Measurements from ENCODE around the gene SIAH1. TPM values are rescaled to one million over a fixed set of nuclear protein-coding genes. Genes with fewer than 3 reads are reported as not detected.
"Not testable (repeated sequence)": the region's sequence is repeated elsewhere in the genome, so short reads cannot be mapped to it uniquely, and the experiment has no call there.

SIAH1 gene
- total RNA-seq, 1 donor from 2014 or later, result 154 TPM

GRCh38 chr16:48393485-48394354 lies 8.5 kb upstream of the SIAH1 start:
- peak; percentile 77 for DNase-seq

DNA sequence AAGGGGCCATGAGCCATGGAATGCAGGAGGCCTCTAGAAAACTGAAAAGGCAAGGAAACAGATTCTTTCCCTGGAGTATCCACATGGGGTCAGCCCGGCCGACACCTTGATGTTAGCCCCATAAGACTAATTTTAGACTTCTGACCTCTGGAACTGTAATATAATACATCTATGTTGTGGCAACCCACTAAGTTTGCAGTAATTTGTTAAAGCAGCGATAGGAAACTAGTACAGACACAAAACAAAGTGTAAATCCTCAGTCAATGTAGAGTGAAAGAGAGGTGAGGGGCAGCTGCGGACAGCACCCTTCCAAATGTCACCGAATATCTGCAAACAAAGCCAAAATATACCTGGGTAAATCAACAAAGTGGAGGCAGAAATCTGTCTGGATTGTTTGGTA lies 7.2 kb upstream of the SIAH1 start:
- DNase-seq, result no peak

GRCh38 chr16:48386559-48387312 lies 1.5 kb upstream of the SIAH1 start:
- no peak for DNase-seq

- peak; percentile 27 for DNase-seq
Measured at GRCh38 chr16:48384520-48385252, 527 bp downstream of the SIAH1 start.

DNA sequence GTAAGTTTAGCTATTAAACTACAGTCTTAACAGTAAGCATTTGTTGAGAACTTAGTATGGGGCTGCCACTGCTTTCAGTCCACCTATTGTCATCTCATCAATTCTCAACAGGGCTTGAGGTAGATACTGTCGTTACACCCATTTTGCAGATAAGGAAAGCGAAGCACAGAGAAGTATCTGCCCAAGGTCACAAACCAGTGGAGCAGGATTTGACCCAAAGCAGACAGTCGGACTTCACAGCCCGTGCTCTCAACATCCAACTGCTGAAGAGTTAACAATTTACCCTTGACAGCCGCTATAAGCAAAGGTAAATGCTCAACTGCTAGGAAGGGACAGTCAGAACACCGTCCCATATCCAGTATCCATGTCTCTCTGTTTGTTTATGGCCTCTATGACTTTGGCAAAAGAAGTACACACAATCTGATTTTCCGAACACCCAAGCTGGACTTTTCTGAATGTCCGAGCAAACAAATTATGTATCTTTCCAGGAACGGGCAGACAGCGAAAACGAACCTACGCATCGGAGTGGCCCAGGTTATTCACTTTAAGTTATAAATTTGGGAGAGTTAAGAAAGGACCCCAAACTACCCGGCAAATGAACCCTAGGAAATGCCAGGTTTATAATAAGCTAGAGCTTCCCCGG lies 1.2 kb downstream of the SIAH1 start:
- no peak for DNase-seq

DNA sequence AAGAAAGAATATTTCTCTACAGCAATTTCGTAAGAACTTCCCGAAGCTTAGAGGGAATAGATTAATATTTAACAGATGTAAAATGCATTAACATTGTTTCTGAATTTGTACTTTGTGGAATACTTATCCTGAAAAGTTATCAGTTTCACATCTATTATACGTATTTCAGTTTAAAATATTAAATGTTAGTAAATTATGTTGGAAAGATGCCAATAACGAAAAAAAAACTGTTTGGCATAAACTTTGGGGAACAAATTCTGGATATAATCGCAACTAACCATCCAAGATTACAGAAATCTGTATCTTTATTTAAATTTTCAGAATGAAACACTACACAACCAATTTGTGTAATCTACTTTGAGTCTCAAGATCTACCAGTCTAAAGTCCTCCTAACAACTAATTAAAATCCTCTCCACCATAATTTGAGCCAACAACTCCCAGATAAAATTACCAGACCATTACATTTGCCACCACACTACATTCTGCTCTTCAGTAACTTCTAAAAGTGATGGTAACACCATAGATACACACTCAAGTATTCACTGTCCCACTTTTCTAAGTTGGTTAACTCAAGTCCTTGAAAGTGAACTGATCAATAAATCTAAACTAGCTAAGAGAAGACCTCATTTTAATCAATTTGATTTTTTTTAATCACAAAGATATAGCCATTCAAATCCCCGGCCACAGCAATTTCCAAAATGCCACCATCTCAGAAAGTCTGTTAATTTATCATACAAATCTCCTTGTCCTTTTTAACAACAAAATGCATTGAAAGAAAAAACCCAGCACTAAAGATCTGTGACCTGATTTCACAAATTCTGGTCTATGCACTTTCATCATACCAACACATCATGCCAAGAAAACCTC lies 2.0 kb downstream of the SIAH1 start:
- DNase-seq, result no peak

DNA sequence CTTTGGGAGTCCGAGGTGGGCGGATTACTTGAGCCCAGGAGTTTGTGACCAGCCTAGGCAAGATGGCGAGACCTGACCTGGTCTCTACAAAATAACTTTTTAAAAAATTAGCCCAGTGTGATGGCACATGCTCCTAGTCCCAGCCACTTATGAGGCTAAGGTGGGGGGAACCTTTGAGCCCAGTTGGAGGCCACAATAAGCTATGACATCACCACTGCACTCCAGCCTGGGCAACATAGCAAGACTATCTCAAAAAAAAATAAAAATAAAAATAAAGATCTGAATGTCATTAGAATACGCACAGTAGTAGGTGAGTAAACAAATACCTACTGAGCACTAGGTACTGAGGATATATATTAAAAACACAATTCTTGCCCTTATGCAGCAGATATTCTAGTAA lies 3.1 kb downstream of the SIAH1 start:
- no peak for DNase-seq

DNA sequence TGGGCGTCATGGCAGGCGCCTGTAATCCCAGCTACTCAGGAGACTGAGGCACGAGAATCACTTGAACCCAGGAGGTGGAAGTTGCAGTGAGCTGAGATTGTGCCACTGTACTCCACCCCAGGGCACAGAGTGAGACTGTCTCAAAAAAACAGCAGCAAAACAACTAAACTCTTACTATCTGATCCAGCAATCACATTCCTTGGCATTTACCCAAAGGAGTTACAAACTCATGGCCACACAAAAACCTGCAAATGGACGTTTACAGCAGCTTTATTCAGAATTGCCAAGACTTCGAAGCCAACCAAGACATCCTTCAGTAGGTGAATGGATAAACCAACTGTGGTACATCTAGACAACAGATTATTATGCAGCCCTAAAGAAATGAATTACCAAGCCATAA lies 4.0 kb downstream of the SIAH1 start:
- DNase-seq, result no peak

GRCh38 chr16:48378836-48379235 lies 6.4 kb downstream of the SIAH1 start:
- DNase-seq, result no peak

GRCh38 chr16:48378276-48378675 lies 6.9 kb downstream of the SIAH1 start:
- no peak for DNase-seq

- DNase-seq, result not testable (repeated sequence)
Measured at GRCh38 chr16:48377301-48377700, 7.9 kb downstream of the SIAH1 start.

DNA sequence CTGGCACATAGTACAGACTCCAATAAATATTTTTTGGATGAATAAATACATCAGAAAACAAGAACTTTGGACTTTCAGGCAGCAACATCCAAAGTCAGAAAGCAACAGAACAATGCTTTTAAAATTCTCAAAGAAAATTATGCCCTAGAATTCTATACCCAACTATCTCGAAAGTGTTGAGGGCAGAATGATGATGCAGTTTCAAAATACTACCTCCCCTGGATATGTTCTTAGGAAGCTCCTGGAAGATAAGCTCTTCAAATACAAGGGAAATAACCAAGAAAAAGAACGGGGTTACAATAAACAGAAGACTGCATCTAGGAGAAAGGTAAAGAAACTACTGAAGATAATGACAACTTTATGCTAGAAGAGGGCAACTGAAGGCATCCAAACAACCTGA lies 11.0 kb downstream of the SIAH1 start:
- no peak for DNase-seq

- DNase-seq, result no peak
Measured at GRCh38 chr16:48373258-48374029, 11.8 kb downstream of the SIAH1 start.

DNA sequence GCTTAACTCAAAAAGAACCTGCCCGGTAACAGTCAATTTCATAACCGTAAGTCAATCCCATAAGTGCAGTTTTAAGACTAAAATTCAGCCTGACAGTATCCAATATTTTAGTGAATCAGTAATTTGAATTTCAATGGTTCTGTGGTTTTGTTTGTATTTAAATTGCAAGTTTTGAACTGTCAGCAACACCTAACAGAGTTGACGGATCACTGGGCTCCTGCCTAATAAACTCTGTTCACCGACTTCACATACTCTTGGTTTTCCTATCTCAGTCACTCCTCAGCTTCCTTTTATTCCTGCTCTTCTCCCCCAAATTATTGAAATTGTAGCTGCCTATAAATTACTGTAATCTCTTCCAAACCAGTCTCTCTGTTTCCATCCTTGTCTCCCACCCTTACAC lies 12.5 kb downstream of the SIAH1 start:
- no peak for DNase-seq

DNA sequence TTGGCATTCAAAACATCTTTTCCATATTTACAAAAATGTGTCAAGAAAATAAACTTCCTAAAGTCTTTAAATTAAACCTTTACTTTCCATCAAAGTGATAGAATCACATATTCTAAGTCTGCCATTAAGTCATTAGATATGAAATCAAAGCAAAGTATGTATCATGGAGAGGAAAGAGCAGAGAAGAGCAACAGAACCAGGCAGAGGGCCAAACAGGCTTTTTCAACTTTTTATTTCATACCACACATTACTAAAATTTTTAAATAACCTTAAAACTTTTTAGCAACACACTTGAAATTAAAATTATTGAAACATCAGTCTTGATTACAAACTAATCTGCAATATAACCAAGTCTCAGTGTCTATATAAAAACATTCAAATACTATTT lies 13.8 kb downstream of the SIAH1 start:
- no peak for DNase-seq

DNA sequence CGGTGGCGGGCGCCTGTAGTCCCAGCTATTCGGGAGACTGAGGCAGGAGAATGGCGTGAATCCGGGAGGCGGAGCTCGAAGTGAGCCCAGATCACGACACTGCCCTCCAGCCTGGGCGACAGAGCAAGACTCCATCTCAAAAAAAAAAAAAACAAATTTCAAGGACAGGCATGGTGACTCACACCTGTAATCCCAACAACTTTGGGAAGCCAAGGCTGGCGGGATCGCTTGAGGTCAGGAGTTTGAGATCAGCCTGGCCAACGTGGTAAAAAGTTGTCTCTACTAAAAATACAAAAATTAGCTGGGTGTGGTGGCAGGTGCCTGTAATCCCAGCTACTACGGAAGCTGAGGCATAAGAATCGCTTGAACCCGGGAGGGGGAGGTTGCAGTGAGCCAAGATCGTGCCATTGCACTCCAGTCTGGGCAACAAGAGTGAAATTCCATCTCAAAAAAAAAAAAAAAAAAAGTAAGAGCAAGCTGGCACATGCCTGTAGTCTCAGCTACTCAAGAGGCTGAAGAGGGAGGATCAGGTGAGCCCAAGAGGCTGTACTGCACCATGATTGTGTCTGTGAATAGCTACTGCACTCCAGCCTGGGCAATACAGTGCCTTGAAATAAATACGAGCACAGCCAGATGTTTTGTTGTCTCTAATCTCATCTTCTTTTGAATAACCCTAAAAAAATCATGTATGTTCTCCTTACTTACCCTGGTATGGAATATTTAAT lies 14.4 kb downstream of the SIAH1 start:
- DNase-seq, result not testable (repeated sequence)

DNA sequence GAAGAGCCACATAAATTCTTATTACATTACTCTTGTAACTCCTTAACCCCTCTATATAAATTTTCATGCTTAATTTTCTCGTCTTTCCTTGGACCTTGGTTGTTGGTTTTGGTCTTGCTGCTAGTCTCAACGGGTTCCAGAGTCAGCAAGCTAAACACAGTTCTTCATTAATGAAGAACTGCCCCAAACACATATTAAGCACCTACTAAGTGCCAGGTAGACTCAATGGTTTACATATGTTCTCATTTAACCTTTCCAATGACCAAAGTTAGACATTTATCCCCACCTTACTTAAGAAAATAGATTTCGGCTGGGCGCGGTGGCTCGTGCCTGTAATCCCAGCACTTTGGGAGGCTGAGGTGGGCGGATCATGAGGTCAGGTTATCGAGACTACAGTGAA lies 15.0 kb downstream of the SIAH1 start:
- no peak for DNase-seq

DNA sequence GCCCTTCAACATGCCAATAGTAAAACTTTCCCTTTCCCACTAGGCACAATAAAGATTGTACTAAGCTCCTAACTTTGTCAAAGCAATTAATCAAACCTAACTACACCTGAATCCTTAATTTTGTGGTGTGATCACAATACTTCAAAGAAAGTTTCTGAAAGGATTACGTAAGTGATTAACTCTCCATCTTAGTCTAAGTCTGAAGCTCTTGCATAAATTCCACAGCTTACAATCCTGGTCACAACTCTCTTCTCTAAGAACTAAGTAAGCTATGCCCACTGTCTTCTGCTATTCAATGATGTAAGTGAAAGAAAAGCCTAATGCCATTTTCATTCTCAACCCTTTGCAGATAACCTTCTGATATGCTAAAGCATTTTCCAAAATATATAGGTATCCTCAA lies 15.4 kb downstream of the SIAH1 start:
- no peak for DNase-seq

DNA sequence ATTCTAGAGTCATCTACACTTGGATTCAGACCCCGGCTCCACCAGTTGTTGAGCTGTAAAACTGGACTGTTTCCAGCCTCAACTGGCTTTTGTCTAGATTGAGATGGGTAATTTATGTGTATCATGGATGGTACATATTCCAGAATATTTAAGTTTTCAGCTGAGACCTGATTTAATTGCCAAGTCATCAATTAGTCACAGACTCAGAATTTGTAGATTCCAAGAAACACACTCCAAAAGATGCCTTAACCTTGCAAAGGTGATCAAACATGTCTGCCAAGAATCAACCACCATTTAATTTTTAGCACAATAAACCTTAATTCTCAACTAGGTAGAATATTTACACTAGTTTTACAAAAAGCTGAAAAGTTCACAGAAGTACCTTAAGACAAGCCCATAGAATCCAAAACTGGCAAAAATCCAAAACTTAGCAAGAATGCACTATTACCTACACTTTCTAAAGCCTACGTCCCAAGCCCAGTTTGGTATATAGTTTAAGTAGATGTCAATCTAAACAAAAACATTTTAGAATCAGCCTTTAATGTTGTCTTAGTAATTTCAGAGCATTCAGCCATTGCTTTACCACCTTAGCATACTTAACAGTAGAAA lies 17.7 kb downstream of the SIAH1 start:
- no peak for DNase-seq

Measured in occipital lobe (tissue), 2 donors.